Measurements from ENCODE around the gene TMTC3. TPM values are rescaled to one million over a fixed set of nuclear protein-coding genes. Genes with fewer than 3 reads are reported as not detected.
A peak's percentile ranks its signal among the peaks of the same experiment; 100 is the strongest.
"Not testable (repeated sequence)": the region's sequence is repeated elsewhere in the genome, so short reads cannot be mapped to it uniquely, and the experiment has no call there.

The TMTC3 gene
- 82.5 TPM for total RNA-seq
- 7.7 TPM for polyA plus RNA-seq

- H3K36me3 ChIP-seq (ENCODE audit: insufficient read depth) = no peaks in the 10 kb centered on the region
- peak within 1 kb of the TSS; percentile 69 for H3K4me3 ChIP-seq (ENCODE audit: low read depth, low read length)
- peaks cover 3% of the 10 kb centered on the region for H3K4me1 ChIP-seq (ENCODE audit: insufficient read depth)
- H3K27ac ChIP-seq (ENCODE audit: low read depth) = peak within 1 kb of the TSS; percentile 68
- under 1% methylated on average over 49 of the region's 49 CpGs for WGBS
- DNase-seq (ENCODE audit: extremely low spot score) = peak; percentile 99
These were observed at the start of gene TMTC3, which contains the start of gene CEP290 for GRCh38 chr12:88141774-88142609. Gene TMTC3, plus strand, starts transcription at chr12:88142307. Its CDS starts 6,009 bp downstream, at chr12:88148316. Gene CEP290, minus strand, starts transcription at chr12:88142088. Its CDS starts 781 bp downstream, at chr12:88141307.

DNA sequence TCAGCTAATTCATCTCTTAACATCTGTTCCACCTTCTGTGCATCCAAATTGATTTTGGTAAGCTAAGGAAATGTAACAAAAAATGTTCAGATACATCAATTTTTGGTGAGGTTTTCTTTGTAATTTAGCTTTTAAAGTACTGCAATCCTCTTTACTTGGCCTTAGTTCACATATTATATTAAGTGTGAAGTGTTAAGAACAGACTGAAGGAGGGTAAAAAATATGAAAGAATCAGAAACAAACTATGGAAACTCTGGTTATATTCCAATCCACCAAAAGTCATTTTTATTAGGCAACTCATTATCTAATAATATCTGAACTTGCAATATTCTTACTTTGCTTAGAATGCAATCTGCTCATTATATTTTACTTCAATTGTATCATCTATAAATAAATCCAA is 49.3 kb upstream of the TMTC3 start:
- H3K36me3 ChIP-seq (ENCODE audit: insufficient read depth) = peaks cover 3% of the 10 kb centered on the region
- DNase-seq (ENCODE audit: extremely low spot score) = no peak
- no peak overlapping the region for H3K4me3 ChIP-seq (ENCODE audit: low read depth, low read length)
- H3K27ac ChIP-seq (ENCODE audit: low read depth) = no peak overlapping the region
- H3K4me1 ChIP-seq (ENCODE audit: insufficient read depth) = no peaks in the 10 kb centered on the region

- Histone ChIP-seq H3K36me3 (ENCODE audit: insufficient read depth) (peaks cover 3% of the 10 kb centered on the region), H3K4me3 (ENCODE audit: low read depth, low read length) (no peak overlapping the region), H3K4me1 (ENCODE audit: insufficient read depth) (no peaks in the 10 kb centered on the region), H3K27ac (ENCODE audit: low read depth) (no peak overlapping the region)
- DNase-seq (ENCODE audit: extremely low spot score) = no peak
- 97% methylated on average over 4 of the region's 4 CpGs for WGBS
These were observed 48.5 kb upstream of the TMTC3 start for GRCh38 chr12:88093573-88093972.

DNA sequence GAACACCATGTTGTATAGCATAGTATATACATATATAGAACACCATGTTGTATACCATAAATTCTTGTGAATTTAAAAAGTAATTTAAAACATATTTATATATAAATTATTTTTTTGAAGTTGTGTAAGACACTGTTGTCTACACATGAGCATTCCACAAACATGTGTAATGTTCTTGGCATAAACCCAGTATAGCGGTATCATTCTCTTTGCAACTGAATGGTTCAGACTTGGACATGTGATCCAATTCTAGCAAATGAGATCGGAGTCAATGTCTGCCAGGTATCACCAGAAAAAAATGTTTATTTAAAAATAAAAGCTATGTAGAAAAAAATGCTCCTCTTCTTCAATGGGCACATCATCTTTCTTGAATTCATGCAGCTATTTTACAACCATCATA is 34.1 kb upstream of the TMTC3 start:
- 96% methylated on average over 2 of the region's 2 CpGs for WGBS
- no peak for DNase-seq (ENCODE audit: extremely low spot score)
- Histone ChIP-seq H3K27ac (ENCODE audit: low read depth) (no peak overlapping the region), H3K4me1 (ENCODE audit: insufficient read depth) (no peaks in the 10 kb centered on the region), H3K4me3 (ENCODE audit: low read depth, low read length) (no peak overlapping the region), H3K36me3 (ENCODE audit: insufficient read depth) (peaks cover 2% of the 10 kb centered on the region)

- H3K4me3 ChIP-seq (ENCODE audit: low read depth, low read length) = no peak overlapping the region
- H3K36me3 ChIP-seq (ENCODE audit: insufficient read depth) = peaks cover 2% of the 10 kb centered on the region
- H3K27ac ChIP-seq (ENCODE audit: low read depth) = no peak overlapping the region
- no peaks in the 10 kb centered on the region for H3K4me1 ChIP-seq (ENCODE audit: insufficient read depth)
- DNase-seq (ENCODE audit: extremely low spot score) = peak; percentile 2
- 10% methylated on average over 1 of the region's 1 CpG for WGBS
These were observed 30.9 kb upstream of the TMTC3 start for GRCh38 chr12:88111074-88111652.

DNA sequence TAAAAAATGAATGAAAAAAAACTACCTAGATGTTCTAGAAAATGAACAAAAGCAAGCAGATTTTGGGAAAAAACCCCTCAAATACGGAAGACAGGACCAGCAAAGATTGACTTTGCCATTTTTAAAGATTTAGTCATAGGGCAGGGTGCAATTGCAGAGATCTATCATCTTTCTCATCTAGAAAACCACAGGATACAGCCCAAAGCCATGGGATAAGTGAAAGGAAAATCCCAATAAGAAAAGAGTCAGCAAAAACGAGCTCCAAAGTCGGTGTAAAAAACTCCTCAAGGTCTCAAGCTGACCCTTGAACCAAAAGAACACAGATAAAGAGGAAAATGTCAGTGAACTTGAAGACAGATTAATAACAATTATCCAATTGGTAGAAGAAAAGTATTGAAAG is 28.2 kb upstream of the TMTC3 start:
- H3K36me3 ChIP-seq (ENCODE audit: insufficient read depth) = peaks cover 2% of the 10 kb centered on the region
- H3K4me1 ChIP-seq (ENCODE audit: insufficient read depth) = no peaks in the 10 kb centered on the region
- WGBS = 65% methylated on average over 3 of the region's 3 CpGs
- H3K4me3 ChIP-seq (ENCODE audit: low read depth, low read length) = no peak overlapping the region
- DNase-seq (ENCODE audit: extremely low spot score) = no peak
- H3K27ac ChIP-seq (ENCODE audit: low read depth) = no peak overlapping the region

DNA sequence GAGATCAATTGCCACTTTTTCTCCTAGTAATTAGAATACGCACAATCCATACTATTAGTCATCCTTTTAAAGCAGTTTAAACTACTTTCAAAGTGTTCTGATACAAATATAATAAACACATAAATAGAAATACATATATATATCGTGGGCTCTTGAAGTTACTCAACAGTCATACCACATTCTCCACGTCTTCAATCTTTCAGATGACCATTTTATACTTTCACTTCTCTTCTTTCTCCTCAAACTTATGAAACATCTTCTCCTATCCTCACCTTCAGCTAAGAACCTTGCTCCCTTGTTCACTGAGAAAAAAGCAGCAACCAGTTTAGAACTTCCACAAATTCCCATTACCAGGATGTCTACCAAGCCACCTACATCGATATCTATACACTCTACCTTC is 19.4 kb upstream of the TMTC3 start:
- no peaks in the 10 kb centered on the region for H3K4me1 ChIP-seq (ENCODE audit: insufficient read depth)
- H3K4me3 ChIP-seq (ENCODE audit: low read depth, low read length) = no peak overlapping the region
- no peak for DNase-seq (ENCODE audit: extremely low spot score)
- WGBS = 84% methylated on average over 4 of the region's 4 CpGs
- H3K36me3 ChIP-seq (ENCODE audit: insufficient read depth) = peaks cover 5% of the 10 kb centered on the region
- H3K27ac ChIP-seq (ENCODE audit: low read depth) = no peak overlapping the region

- 97% methylated on average over 3 of the region's 3 CpGs for WGBS
- Histone ChIP-seq H3K27ac (ENCODE audit: low read depth) (no peak overlapping the region), H3K36me3 (ENCODE audit: insufficient read depth) (peaks cover 5% of the 10 kb centered on the region), H3K4me1 (ENCODE audit: insufficient read depth) (no peaks in the 10 kb centered on the region), H3K4me3 (ENCODE audit: low read depth, low read length) (no peak overlapping the region)
- no peak for DNase-seq (ENCODE audit: extremely low spot score)
These were observed 15.0 kb upstream of the TMTC3 start for GRCh38 chr12:88127099-88127498.

- peaks cover 4% of the 10 kb centered on the region for H3K36me3 ChIP-seq (ENCODE audit: insufficient read depth)
- WGBS = 97% methylated on average over 3 of the region's 3 CpGs
- no peak overlapping the region for H3K4me3 ChIP-seq (ENCODE audit: low read depth, low read length)
- H3K27ac ChIP-seq (ENCODE audit: low read depth) = no peak overlapping the region
- H3K4me1 ChIP-seq (ENCODE audit: insufficient read depth) = no peaks in the 10 kb centered on the region
- DNase-seq (ENCODE audit: extremely low spot score) = no peak
These were observed 14.3 kb upstream of the TMTC3 start for GRCh38 chr12:88127855-88128254.

GRCh38 chr12:88132392-88132791 is 9.7 kb upstream of the TMTC3 start:
- no peaks in the 10 kb centered on the region for H3K36me3 ChIP-seq (ENCODE audit: insufficient read depth)

DNA sequence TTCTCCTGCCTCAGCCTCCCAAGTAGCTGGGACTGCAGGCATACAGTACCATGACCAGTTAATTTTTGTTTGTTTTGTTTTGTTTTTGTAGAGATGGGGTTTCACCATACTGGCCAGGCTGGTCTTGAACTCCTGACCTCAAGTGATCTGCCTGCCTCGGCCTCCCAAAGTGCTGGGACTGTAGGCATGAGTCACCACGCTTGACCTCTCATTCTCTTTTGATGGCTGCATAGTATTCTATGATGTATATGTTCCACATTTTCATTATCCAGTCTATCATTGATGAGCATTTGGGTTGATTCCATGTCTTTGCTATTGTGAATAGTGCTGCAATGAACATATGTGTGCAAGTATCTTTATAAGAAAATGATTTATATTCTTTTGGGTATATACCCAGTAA is 8.9 kb upstream of the TMTC3 start:
- not testable (repeated sequence) for H3K36me3 ChIP-seq (ENCODE audit: insufficient read depth); H3K27ac ChIP-seq (ENCODE audit: low read depth); H3K4me3 ChIP-seq (ENCODE audit: low read depth, low read length); H3K4me1 ChIP-seq (ENCODE audit: insufficient read depth); DNase-seq (ENCODE audit: extremely low spot score)
- 96% methylated on average over 2 of the region's 2 CpGs for WGBS

More at GRCh38 chr12:88132392-88132791, 9.7 kb upstream of the TMTC3 start:
- Histone ChIP-seq H3K4me1 (ENCODE audit: insufficient read depth) (no peaks in the 10 kb centered on the region), H3K27ac (ENCODE audit: low read depth) (no peak overlapping the region), H3K4me3 (ENCODE audit: low read depth, low read length) (no peak overlapping the region)
- no peak for DNase-seq (ENCODE audit: extremely low spot score)

DNA sequence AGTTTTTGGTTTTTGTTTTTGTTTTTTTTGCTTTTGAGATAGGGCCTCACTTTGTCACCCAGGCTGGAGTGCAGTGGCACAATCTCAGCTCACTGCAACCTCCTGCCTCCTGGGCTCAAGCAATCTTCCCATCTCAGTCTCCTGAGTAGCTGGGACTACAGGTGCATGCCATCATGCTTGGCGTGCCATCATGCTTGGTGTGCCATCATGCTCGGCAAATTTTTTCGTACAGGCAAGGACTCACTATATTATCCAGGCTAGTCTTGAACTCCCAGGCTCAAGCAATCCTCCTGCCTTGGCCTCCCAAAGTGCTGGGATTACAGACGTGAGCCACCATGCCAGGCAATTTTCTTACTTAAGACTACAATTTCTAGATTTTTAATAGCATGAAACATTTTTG is 2.4 kb upstream of the TMTC3 start:
- H3K4me3 ChIP-seq (ENCODE audit: low read depth, low read length); DNase-seq (ENCODE audit: extremely low spot score): not testable (repeated sequence)
- WGBS = 96% methylated on average over 4 of the region's 4 CpGs

GRCh38 chr12:88141425-88141773 is 708 bp upstream of the TMTC3 start:
- Histone ChIP-seq H3K4me3 (ENCODE audit: low read depth, low read length) (peak overlapping the region; percentile 52), H3K36me3 (ENCODE audit: insufficient read depth) (no peaks in the 10 kb centered on the region), H3K4me1 (ENCODE audit: insufficient read depth) (peaks cover 3% of the 10 kb centered on the region), H3K27ac (ENCODE audit: low read depth) (peak overlapping the region; percentile 48)
- DNase-seq (ENCODE audit: extremely low spot score) = no peak
- WGBS = 7% methylated on average over 13 of the region's 13 CpGs

More for the DNA sequence above, 2.4 kb upstream of the TMTC3 start:
- H3K4me1 ChIP-seq (ENCODE audit: insufficient read depth); H3K27ac ChIP-seq (ENCODE audit: low read depth); H3K36me3 ChIP-seq (ENCODE audit: insufficient read depth): not testable (repeated sequence)

GRCh38 chr12:88142610-88142991 is 494 bp downstream of the TMTC3 start:
- Histone ChIP-seq H3K27ac (ENCODE audit: low read depth) (peak overlapping the region; percentile 68), H3K36me3 (ENCODE audit: insufficient read depth) (no peaks in the 10 kb centered on the region), H3K4me1 (ENCODE audit: insufficient read depth) (peaks cover 3% of the 10 kb centered on the region), H3K4me3 (ENCODE audit: low read depth, low read length) (peak overlapping the region; percentile 69)
- DNase-seq (ENCODE audit: extremely low spot score) = no peak
- WGBS = under 1% methylated on average over 18 of the region's 18 CpGs

Data from urinary bladder (tissue), 4 donors.